ENCODE data around the gene WFDC2.
"Not testable (repeated sequence)": the region's sequence is repeated elsewhere in the genome, so short reads cannot be mapped to it uniquely, and the experiment has no call there.

WFDC2 gene

GRCh38 chr20:45470937-45471336, 1.4 kb downstream of the WFDC2 start:
- no peak for DNase-seq (ENCODE audit: low read depth)
- TF ChIP-seq CTCF (IDR thresholded peaks at IDR 0.05; ENCODE audit: control insufficient read depth, extremely low read depth, insufficient read depth) = no peak
- no peak overlapping the region for H3K4me3 ChIP-seq (ENCODE audit: low read depth, low read length)

GRCh38 chr20:45472286-45472685, 2.7 kb downstream of the WFDC2 start:
- not testable (repeated sequence) for DNase-seq (ENCODE audit: low read depth); H3K4me3 ChIP-seq (ENCODE audit: low read depth, low read length)

GRCh38 chr20:45477530-45478148, 8.1 kb downstream of the WFDC2 start:
- not testable (repeated sequence) for H3K4me3 ChIP-seq (ENCODE audit: low read depth, low read length); DNase-seq (ENCODE audit: low read depth)

- no peak overlapping the region for H3K4me3 ChIP-seq (ENCODE audit: low read depth, low read length)
- DNase-seq (ENCODE audit: low read depth) = no peak
- TF ChIP-seq CTCF (IDR thresholded peaks at IDR 0.05; ENCODE audit: control insufficient read depth, extremely low read depth, insufficient read depth) = no peak
Measured at GRCh38 chr20:45479822-45480221, 10.3 kb downstream of the WFDC2 start.

- DNase-seq (ENCODE audit: low read depth) = no peak
- no peak overlapping the region for H3K4me3 ChIP-seq (ENCODE audit: low read depth, low read length)
- no peak for TF ChIP-seq CTCF (IDR thresholded peaks at IDR 0.05; ENCODE audit: control insufficient read depth, extremely low read depth, insufficient read depth)
Measured at GRCh38 chr20:45484676-45485075, 15.1 kb downstream of the WFDC2 start.

GRCh38 chr20:45485388-45485787, 15.8 kb downstream of the WFDC2 start:
- DNase-seq (ENCODE audit: low read depth) = no peak
- no peak for TF ChIP-seq CTCF (IDR thresholded peaks at IDR 0.05; ENCODE audit: control insufficient read depth, extremely low read depth, insufficient read depth)

GRCh38 chr20:45487231-45487635, 17.7 kb downstream of the WFDC2 start:
- H3K4me3 ChIP-seq (ENCODE audit: low read depth, low read length) = no peak overlapping the region
- no peak for DNase-seq (ENCODE audit: low read depth)
- TF ChIP-seq CTCF (IDR thresholded peaks at IDR 0.05; ENCODE audit: control insufficient read depth, extremely low read depth, insufficient read depth) = 0 out of 2 replicates have a peak, but pooled peaks have one; percentile 6

More at GRCh38 chr20:45485388-45485787, 15.8 kb downstream of the WFDC2 start:
- H3K4me3 ChIP-seq (ENCODE audit: low read depth, low read length) = no peak overlapping the region

- no peak overlapping the region for H3K4me3 ChIP-seq (ENCODE audit: low read depth, low read length)
- no peak for TF ChIP-seq CTCF (IDR thresholded peaks at IDR 0.05; ENCODE audit: control insufficient read depth, extremely low read depth, insufficient read depth)
- DNase-seq (ENCODE audit: low read depth) = no peak
Measured at GRCh38 chr20:45489083-45489531, 19.6 kb downstream of the WFDC2 start.
